Activated naive CD8-positive, alpha-beta T cell treated with anti-CD3 and anti-CD28 coated beads for 36 hours (primary cell): Measurements from ENCODE around the gene CRBN. TPM values are rescaled to one million over a fixed set of nuclear protein-coding genes. Genes with fewer than 3 reads are reported as not detected.

Experiments used
- DNase-seq: peaks from one replicate; pipeline ENCODE4 v3.0.0; 2021
- H3K27ac Mint-ChIP-seq: one replicate; pipeline ENCODE4 v1.8.0; 2022; ENCODE audit warnings: mild to moderate bottlenecking, moderate library complexity, mixed read lengths
- H3K27me3 Mint-ChIP-seq: one replicate; pipeline ENCODE4 v1.8.0; 2022; ENCODE audit warnings: mild to moderate bottlenecking, mixed read lengths
- H3K36me3 Mint-ChIP-seq: one replicate; pipeline ENCODE4 v1.8.0; 2021; ENCODE audit warnings: mild to moderate bottlenecking, mixed read lengths
- H3K4me1 Mint-ChIP-seq: one replicate; pipeline ENCODE4 v1.8.0; 2021; ENCODE audit warnings: mixed read lengths
- H3K4me3 Mint-ChIP-seq: one replicate; pipeline ENCODE4 v1.8.0; 2022; ENCODE audit warnings: mild to moderate bottlenecking, moderate library complexity, mixed read lengths
- H3K9me3 Mint-ChIP-seq: one replicate; pipeline ENCODE4 v1.8.0; 2022; ENCODE audit warnings: mixed read lengths
- total RNA-seq, 2 experiments: library from RNA; stranded (reverse); gene quantifications; one replicate each; pipeline ENCODE4 v1.2.3, GENCODE V29; 2021

The CRBN gene
- total RNA-seq, result 10 to 100 TPM; 37.7 to 43.6 TPM

- Mint-ChIP-seq H3K36me3 (peaks cover 9% of the 10 kb centered on the region), H3K27me3 (no peaks in the 10 kb centered on the region), H3K27ac (peak within 1 kb of the TSS; percentile 90), H3K4me1 (peaks cover 34% of the 10 kb centered on the region), H3K9me3 (no peaks in the 10 kb centered on the region), H3K4me3 (peak within 1 kb of the TSS; percentile 97)
- peak; percentile 90 for DNase-seq
Observed at GRCh38 chr3:3179407-3180094, at the start of gene CRBN. TSS of gene CRBN (minus strand) at chr3:3179691. CDS start at chr3:3179687, 4 bp downstream.

GRCh38 chr3:3227640-3228039, 48.1 kb upstream of the CRBN start:
- Mint-ChIP-seq H3K27ac (no peak overlapping the region), H3K27me3 (no peaks in the 10 kb centered on the region), H3K4me1 (no peaks in the 10 kb centered on the region), H3K9me3 (peaks cover 10% of the 10 kb centered on the region), H3K36me3 (peaks cover 3% of the 10 kb centered on the region), H3K4me3 (no peak overlapping the region)
- no peak for DNase-seq

- H3K27ac Mint-ChIP-seq, result no peak overlapping the region
- no peaks in the 10 kb centered on the region for H3K36me3 Mint-ChIP-seq
- no peaks in the 10 kb centered on the region for H3K27me3 Mint-ChIP-seq
- peaks cover 2% of the 10 kb centered on the region for H3K9me3 Mint-ChIP-seq
- no peaks in the 10 kb centered on the region for H3K4me1 Mint-ChIP-seq
- H3K4me3 Mint-ChIP-seq, result no peak overlapping the region
- DNase-seq, result no peak
Observed at GRCh38 chr3:3221528-3221927, 42.0 kb upstream of the CRBN start.

GRCh38 chr3:3216401-3216800, 36.9 kb upstream of the CRBN start:
- H3K9me3 Mint-ChIP-seq, result no peaks in the 10 kb centered on the region
- H3K4me3 Mint-ChIP-seq, result no peak overlapping the region
- H3K4me1 Mint-ChIP-seq, result no peaks in the 10 kb centered on the region
- H3K36me3 Mint-ChIP-seq, result no peaks in the 10 kb centered on the region
- H3K27ac Mint-ChIP-seq, result no peak overlapping the region
- no peaks in the 10 kb centered on the region for H3K27me3 Mint-ChIP-seq
- DNase-seq, result no peak

- Mint-ChIP-seq H3K27me3 (no peaks in the 10 kb centered on the region), H3K4me1 (no peaks in the 10 kb centered on the region), H3K27ac (no peak overlapping the region), H3K36me3 (no peaks in the 10 kb centered on the region), H3K9me3 (no peaks in the 10 kb centered on the region), H3K4me3 (no peak overlapping the region)
- no peak for DNase-seq
Observed at GRCh38 chr3:3212781-3213440, 33.4 kb upstream of the CRBN start.

- DNase-seq, result no peak
- H3K9me3 Mint-ChIP-seq, result no peaks in the 10 kb centered on the region
- no peak overlapping the region for H3K4me3 Mint-ChIP-seq
- H3K27ac Mint-ChIP-seq, result no peak overlapping the region
- no peaks in the 10 kb centered on the region for H3K4me1 Mint-ChIP-seq
- H3K36me3 Mint-ChIP-seq, result no peaks in the 10 kb centered on the region
- H3K27me3 Mint-ChIP-seq, result no peaks in the 10 kb centered on the region
Observed at GRCh38 chr3:3209714-3210113, 30.2 kb upstream of the CRBN start.

GRCh38 chr3:3209057-3209456, 29.6 kb upstream of the CRBN start:
- no peaks in the 10 kb centered on the region for H3K36me3 Mint-ChIP-seq
- no peak for DNase-seq
- no peaks in the 10 kb centered on the region for H3K4me1 Mint-ChIP-seq
- no peak overlapping the region for H3K4me3 Mint-ChIP-seq
- H3K27ac Mint-ChIP-seq, result no peak overlapping the region
- no peaks in the 10 kb centered on the region for H3K9me3 Mint-ChIP-seq
- H3K27me3 Mint-ChIP-seq, result no peaks in the 10 kb centered on the region

- no peak overlapping the region for H3K4me3 Mint-ChIP-seq
Observed at GRCh38 chr3:3201611-3202010, 22.1 kb upstream of the CRBN start.

GRCh38 chr3:3200632-3201212, 21.2 kb upstream of the CRBN start:
- no peaks in the 10 kb centered on the region for H3K27me3 Mint-ChIP-seq
- H3K4me3 Mint-ChIP-seq, result no peak overlapping the region
- no peaks in the 10 kb centered on the region for H3K36me3 Mint-ChIP-seq
- H3K27ac Mint-ChIP-seq, result no peak overlapping the region
- H3K4me1 Mint-ChIP-seq, result peaks cover 13% of the 10 kb centered on the region
- H3K9me3 Mint-ChIP-seq, result no peaks in the 10 kb centered on the region
- no peak for DNase-seq

More at GRCh38 chr3:3201611-3202010, 22.1 kb upstream of the CRBN start:
- peaks cover 13% of the 10 kb centered on the region for H3K4me1 Mint-ChIP-seq
- no peak overlapping the region for H3K27ac Mint-ChIP-seq
- no peaks in the 10 kb centered on the region for H3K27me3 Mint-ChIP-seq
- no peaks in the 10 kb centered on the region for H3K36me3 Mint-ChIP-seq
- H3K9me3 Mint-ChIP-seq, result no peaks in the 10 kb centered on the region
- DNase-seq, result no peak

- H3K36me3 Mint-ChIP-seq, result no peaks in the 10 kb centered on the region
- H3K4me3 Mint-ChIP-seq, result no peak overlapping the region
- no peaks in the 10 kb centered on the region for H3K9me3 Mint-ChIP-seq
- DNase-seq, result no peak
- H3K27me3 Mint-ChIP-seq, result no peaks in the 10 kb centered on the region
- peaks cover 13% of the 10 kb centered on the region for H3K4me1 Mint-ChIP-seq
- H3K27ac Mint-ChIP-seq, result no peak overlapping the region
Observed at GRCh38 chr3:3199306-3199705, 19.8 kb upstream of the CRBN start.

- no peak for DNase-seq
- H3K4me1 Mint-ChIP-seq, result peaks cover 21% of the 10 kb centered on the region
- no peaks in the 10 kb centered on the region for H3K27me3 Mint-ChIP-seq
- H3K27ac Mint-ChIP-seq, result no peak overlapping the region
- no peaks in the 10 kb centered on the region for H3K36me3 Mint-ChIP-seq
- H3K9me3 Mint-ChIP-seq, result no peaks in the 10 kb centered on the region
- no peak overlapping the region for H3K4me3 Mint-ChIP-seq
Observed at GRCh38 chr3:3196148-3196861, 16.8 kb upstream of the CRBN start.

- no peaks in the 10 kb centered on the region for H3K27me3 Mint-ChIP-seq
- H3K4me3 Mint-ChIP-seq, result no peak overlapping the region
- no peak overlapping the region for H3K27ac Mint-ChIP-seq
- DNase-seq, result no peak
- H3K4me1 Mint-ChIP-seq, result peaks cover 26% of the 10 kb centered on the region
- H3K36me3 Mint-ChIP-seq, result no peaks in the 10 kb centered on the region
- H3K9me3 Mint-ChIP-seq, result no peaks in the 10 kb centered on the region
Observed at GRCh38 chr3:3194861-3195260, 15.4 kb upstream of the CRBN start.

- H3K4me1 Mint-ChIP-seq, result peaks cover 32% of the 10 kb centered on the region
- H3K4me3 Mint-ChIP-seq, result no peak overlapping the region
- H3K27me3 Mint-ChIP-seq, result no peaks in the 10 kb centered on the region
- peaks cover 2% of the 10 kb centered on the region for H3K36me3 Mint-ChIP-seq
- no peak for DNase-seq
- peak overlapping the region; percentile 63 for H3K27ac Mint-ChIP-seq
- H3K9me3 Mint-ChIP-seq, result no peaks in the 10 kb centered on the region
Observed at GRCh38 chr3:3192286-3192675, 12.8 kb upstream of the CRBN start.

GRCh38 chr3:3191675-3192285, 12.3 kb upstream of the CRBN start:
- no peak for DNase-seq
- H3K36me3 Mint-ChIP-seq, result peaks cover 2% of the 10 kb centered on the region
- peaks cover 32% of the 10 kb centered on the region for H3K4me1 Mint-ChIP-seq
- peak overlapping the region; percentile 12 for H3K4me3 Mint-ChIP-seq
- H3K9me3 Mint-ChIP-seq, result peaks cover under 1% of the 10 kb centered on the region
- H3K27ac Mint-ChIP-seq, result peak overlapping the region; percentile 63
- no peaks in the 10 kb centered on the region for H3K27me3 Mint-ChIP-seq

GRCh38 chr3:3189961-3190360, 10.5 kb upstream of the CRBN start:
- no peak for DNase-seq
- Mint-ChIP-seq H3K4me1 (peaks cover 32% of the 10 kb centered on the region), H3K4me3 (no peak overlapping the region), H3K9me3 (peaks cover 11% of the 10 kb centered on the region), H3K27ac (no peak overlapping the region), H3K36me3 (peaks cover 2% of the 10 kb centered on the region), H3K27me3 (no peaks in the 10 kb centered on the region)
